Body of pancreas (tissue), 4 donors: Measurements from ENCODE around the gene MECP2. TPM values are rescaled to one million over a fixed set of nuclear protein-coding genes. Genes with fewer than 3 reads are reported as not detected.

ENCODE experiments used
- ATAC-seq: fragments of 150-250 bp; one replicate; pipeline ENCODE4 v1.9.1; 2016
- DNase-seq, 4 donors: peaks; one replicate each; pipeline ENCODE4 v3.0.0-alpha.2; 2019
- H3K27ac ChIP-seq, 4 donors: fragments of 200-600 bp; sonication (generic); 1 replicate in 3 of 4; 2 replicates in 1 of 4; pipeline versions ENCODE4 v1.5.1 to v1.6.1; 2016 to 2019; ENCODE audit warnings: mild to moderate bottlenecking in 1 of 4, mixed read lengths in 1 of 4, moderate library complexity in 1 of 4
- H3K27me3 ChIP-seq, 2 donors: fragments of 200-600 bp; sonication (generic); one replicate each; pipeline ENCODE4 v1.6.0; 2016; ENCODE audit warnings: mild to moderate bottlenecking in 1 of 2
- H3K36me3 ChIP-seq, 2 donors: fragments of 200-600 bp; sonication (generic); replicated peaks in 1 of 2; 2 replicates each; pipeline ENCODE4 v1.5.1; 2016; ENCODE audit warnings: low read depth in 2 of 2; ENCODE audit not compliant: insufficient read depth in 1 of 2
- H3K4me1 ChIP-seq: fragments of 200-600 bp; sonication (generic); one replicate; pipeline ENCODE4 v1.6.0; 2016
- H3K4me3 ChIP-seq, 2 donors: fragments of 200-600 bp; sonication (generic); 1 replicate in 1 of 2; 2 replicates in 1 of 2; pipeline ENCODE4 v1.5.1; 2016 to 2019
- H3K9me3 ChIP-seq, 3 donors: fragments of 200-600 bp; sonication (generic); 1 replicate in 2 of 3; 2 replicates in 1 of 3; pipeline ENCODE4 v1.5.1; 2016
- POLR2A ChIP-seq, 3 donors: fragments of 450-650 bp; IDR thresholded peaks; one replicate each; pipeline ENCODE4 v1.6.1; 2016; ENCODE audit warnings: antibody characterized with exemption in 3 of 3, mild to moderate bottlenecking in 2 of 3
- WGBS, 2 donors: methylation state at CpG; one replicate each; pipeline ENCODE4 v1.1.5; 2017; 5-methylcytosine and 5-hydroxymethylcytosine counted together
- intact Hi-C: fragments of 100-400 bp; cut with DNase I; formaldehyde crosslinking; loops from one replicate; pipeline ENCODE4 v1.15.1; 2023
- total RNA-seq, 2 donors: library from RNA; depleted of rRNA; stranded (reverse); fragments of >200 nt; gene quantifications; one replicate each; pipeline ENCODE4 v1.1.0, GENCODE V29; 2016
- TF ChIP-seq, protein P1 (sequence below), 7 experiments: fragments of 450-650 bp in 4 of 7; fragments of 200-600 bp in 3 of 7; sonication (generic) in 3 of 7; IDR thresholded peaks; one replicate each; pipeline ENCODE4 v1.5.1; 2016 to 2019; ENCODE audit warnings: antibody characterized with exemption in 7 of 7

Gene MECP2
- total RNA-seq, 2 donors from 2014 or later = 27.8 to 36.3 TPM

DNA sequence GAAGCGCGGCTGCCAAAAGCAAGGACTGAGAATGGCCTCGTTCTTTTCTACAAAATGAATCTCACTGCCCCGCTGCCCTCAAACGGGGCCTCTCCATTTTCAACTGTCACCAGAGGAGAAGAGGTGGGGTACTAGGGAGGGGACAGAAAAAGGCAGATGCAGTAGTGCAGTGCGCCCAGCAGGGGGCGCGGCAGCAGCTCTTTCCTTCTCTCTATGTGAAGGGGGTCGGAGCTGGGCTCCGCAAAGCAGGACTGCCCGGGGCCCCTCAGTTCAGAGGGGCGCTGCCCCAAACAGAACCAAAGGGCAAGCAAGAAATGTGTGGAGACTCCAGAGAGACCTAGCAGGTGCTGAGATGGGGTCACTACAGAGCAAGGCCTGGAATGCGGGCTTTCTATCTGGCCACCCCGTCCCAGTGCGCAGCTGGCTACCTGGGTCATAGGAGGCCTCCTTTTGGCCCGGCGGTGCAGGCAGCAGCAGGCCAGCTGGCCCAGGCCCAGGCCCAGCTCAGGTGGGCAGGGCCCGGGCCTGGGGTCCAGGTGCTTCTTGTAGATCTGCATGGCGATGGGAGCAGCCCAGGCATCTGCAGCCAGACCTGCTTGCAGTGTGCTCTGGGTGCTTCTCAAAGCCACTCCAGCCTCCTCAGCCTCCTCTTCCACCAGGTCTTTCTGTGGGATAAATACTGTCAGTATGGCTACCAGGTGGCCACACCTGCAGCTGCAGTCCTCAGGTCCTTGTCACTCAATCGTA lies 83.7 kb downstream of the MECP2 start:
- H3K27ac ChIP-seq = peak overlapping the region in 3 of 4 donors; percentile 42 to 83 (median 77)
- no peaks in the 10 kb centered on the region for H3K9me3 ChIP-seq
- H3K36me3 ChIP-seq = no peaks in the 10 kb centered on the region
- 31 to 60% methylated on average over 1 to 18 of the region's 20 CpGs for WGBS, 2 donors
- peaks cover 47% of the 10 kb centered on the region for H3K4me1 ChIP-seq
- ATAC-seq (peak; percentile 51), DNase-seq (peak in 1 of 4 donors; percentile 36)
- H3K4me3 ChIP-seq = no peak overlapping the region
- TF ChIP-seq POLR2A (IDR thresholded peaks at IDR 0.05) = no peak
- TF ChIP-seq, protein P1, sequence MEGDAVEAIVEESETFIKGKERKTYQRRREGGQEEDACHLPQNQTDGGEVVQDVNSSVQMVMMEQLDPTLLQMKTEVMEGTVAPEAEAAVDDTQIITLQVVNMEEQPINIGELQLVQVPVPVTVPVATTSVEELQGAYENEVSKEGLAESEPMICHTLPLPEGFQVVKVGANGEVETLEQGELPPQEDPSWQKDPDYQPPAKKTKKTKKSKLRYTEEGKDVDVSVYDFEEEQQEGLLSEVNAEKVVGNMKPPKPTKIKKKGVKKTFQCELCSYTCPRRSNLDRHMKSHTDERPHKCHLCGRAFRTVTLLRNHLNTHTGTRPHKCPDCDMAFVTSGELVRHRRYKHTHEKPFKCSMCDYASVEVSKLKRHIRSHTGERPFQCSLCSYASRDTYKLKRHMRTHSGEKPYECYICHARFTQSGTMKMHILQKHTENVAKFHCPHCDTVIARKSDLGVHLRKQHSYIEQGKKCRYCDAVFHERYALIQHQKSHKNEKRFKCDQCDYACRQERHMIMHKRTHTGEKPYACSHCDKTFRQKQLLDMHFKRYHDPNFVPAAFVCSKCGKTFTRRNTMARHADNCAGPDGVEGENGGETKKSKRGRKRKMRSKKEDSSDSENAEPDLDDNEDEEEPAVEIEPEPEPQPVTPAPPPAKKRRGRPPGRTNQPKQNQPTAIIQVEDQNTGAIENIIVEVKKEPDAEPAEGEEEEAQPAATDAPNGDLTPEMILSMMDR (IDR thresholded peaks at IDR 0.05) = peak; percentile 52 to 81 (median 68)
- intact Hi-C loops = no loop called here
- H3K27me3 ChIP-seq = no peaks in the 10 kb centered on the region

DNA sequence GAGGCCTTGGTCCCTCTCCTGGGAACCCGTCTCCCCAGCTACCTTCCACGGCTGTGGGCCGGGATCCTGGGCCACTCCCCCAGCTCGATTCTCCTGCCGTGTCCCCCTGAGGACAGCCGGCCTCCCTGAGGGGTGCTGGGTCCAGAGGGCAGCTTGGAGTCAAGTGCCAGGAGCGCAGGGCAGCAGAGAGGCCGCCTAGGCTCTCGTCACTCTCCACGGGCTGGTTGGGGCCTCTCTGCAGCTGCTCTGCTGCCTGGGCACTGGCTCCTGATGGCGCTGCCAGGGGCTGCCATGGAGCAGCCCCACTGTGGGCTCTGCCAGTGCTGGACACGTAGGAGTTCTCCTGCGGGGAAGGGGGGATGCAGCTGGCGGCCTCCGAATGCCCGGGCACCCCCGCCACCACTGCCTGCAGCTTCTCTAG lies 84.5 kb downstream of the MECP2 start:
- WGBS, 2 donors = 100% methylated on average over 1 of the region's 17 CpGs; no CpG with 5 or more reads in 1 of the 2 donors
- H3K27me3 ChIP-seq = no peaks in the 10 kb centered on the region

DNA sequence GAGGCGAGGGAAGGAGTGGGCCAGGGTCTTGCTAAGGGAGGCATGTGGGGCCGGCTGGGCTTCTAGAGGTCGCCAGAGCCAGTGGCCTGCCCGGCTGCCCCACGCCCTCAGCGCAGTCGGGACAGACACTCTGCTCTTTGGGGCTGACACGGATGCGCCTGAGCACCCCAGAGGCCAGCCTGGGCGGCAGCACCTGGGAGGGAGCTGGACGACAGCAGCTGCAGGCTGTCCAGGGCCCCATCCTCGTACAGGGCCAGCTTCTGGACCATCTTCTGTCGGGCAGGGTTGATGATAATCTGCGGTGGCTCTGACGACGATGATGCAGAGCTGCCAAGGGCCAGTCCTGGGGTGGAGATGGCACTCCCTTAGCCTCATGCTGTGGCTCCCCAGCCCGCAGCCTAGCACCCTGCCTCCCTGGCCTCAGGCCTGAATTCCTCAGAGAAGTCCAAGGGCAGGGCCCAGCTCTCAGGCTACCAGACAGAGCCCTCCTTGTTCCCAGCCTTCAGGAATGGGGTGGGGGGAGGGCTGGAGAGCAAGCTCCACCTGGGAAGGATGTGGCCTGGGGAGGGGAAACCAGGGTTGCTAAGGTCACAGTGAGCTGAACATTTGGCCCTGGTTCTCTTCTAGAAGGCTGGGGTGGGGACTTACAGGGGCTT lies 85.1 kb downstream of the MECP2 start:
- H3K4me3 ChIP-seq = no peak overlapping the region
- H3K27ac ChIP-seq = peak overlapping the region; percentile 39 to 83 (median 60)
- TF ChIP-seq, protein P1 (IDR thresholded peaks at IDR 0.05) = no peak
- TF ChIP-seq POLR2A (IDR thresholded peaks at IDR 0.05) = no peak
- 75 to 100% methylated on average over 2 to 10 of the region's 17 CpGs for WGBS, 2 donors
- intact Hi-C loops = no loop called here
- H3K4me1 ChIP-seq = peaks cover 38% of the 10 kb centered on the region
- no peaks in the 10 kb centered on the region for H3K9me3 ChIP-seq
- ATAC-seq = peak; percentile 81
- no peaks in the 10 kb centered on the region for H3K36me3 ChIP-seq
- H3K27me3 ChIP-seq = no peaks in the 10 kb centered on the region
- peak; percentile 52 to 67 (median 56) for DNase-seq

More for the DNA sequence above, 84.5 kb downstream of the MECP2 start:
- peak overlapping the region; percentile 30 to 83 (median 60) for H3K27ac ChIP-seq
- H3K9me3 ChIP-seq = no peaks in the 10 kb centered on the region
- ATAC-seq (peak; percentile 7), DNase-seq (no peak)
- peaks cover 40% of the 10 kb centered on the region for H3K4me1 ChIP-seq
- H3K36me3 ChIP-seq = no peaks in the 10 kb centered on the region
- H3K4me3 ChIP-seq = no peak overlapping the region
- intact Hi-C loops = no loop called here
- TF ChIP-seq, protein P1 (IDR thresholded peaks at IDR 0.05) = no peak
- TF ChIP-seq POLR2A (IDR thresholded peaks at IDR 0.05) = no peak

DNA sequence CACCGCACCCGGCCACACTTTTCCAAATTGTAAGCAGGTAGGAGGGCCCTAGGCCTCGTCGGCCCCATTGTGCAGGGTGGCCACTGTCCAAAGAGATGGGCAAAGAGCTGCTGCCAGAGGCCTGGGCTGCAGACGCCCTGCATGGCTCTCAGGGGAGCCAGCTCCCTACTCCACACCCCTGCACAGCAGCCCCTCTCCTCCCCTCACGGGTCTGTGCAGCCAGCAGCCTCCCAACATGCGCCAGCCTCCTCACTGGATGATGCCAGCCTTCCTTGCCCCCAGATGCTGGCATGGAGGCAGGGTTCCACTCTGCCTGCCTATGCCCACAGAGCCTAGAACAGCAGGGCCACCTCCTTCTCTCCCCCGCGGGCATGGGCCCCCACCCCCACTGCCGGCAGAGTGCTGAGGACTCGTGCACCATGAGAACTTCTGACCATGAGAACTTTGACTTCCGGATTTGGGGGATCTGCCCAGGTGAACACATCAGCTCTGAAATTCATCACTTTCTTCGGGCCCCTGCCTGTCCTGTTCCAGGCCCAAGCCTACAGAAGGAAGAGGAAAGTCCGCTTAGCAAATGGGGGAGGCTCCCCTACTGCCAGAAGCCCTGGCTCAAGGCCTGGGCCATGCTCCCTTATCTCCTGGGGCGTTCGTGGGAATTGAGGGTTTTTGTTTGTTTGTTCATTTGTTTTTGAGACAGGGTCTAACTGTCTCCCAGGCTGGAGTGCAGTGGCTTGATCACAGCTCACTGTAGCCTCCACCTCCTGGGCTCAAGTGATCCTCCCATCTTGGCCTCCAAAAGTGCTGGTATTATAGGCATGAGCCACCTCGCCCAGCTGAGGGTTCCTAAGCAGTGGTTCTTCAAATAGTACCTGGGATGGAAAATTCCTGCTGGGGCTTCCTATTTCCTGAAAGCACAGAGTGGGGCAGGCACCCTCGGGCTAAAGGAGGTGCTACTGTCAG lies 85.9 kb downstream of the MECP2 start:
- Histone ChIP-seq H3K4me3 (no peak overlapping the region), H3K27me3 (no peaks in the 10 kb centered on the region), H3K27ac (peak overlapping the region; percentile 39 to 83 (median 60)), H3K9me3 (no peaks in the 10 kb centered on the region), H3K4me1 (peaks cover 38% of the 10 kb centered on the region), H3K36me3 (no peaks in the 10 kb centered on the region)
- ATAC-seq (no peak), DNase-seq (no peak)
- intact Hi-C loops = no loop called here
- TF ChIP-seq, protein P1 (IDR thresholded peaks at IDR 0.05) = no peak
- no peak for TF ChIP-seq POLR2A (IDR thresholded peaks at IDR 0.05)
- 67 to 72% methylated on average over 6 to 17 of the region's 18 CpGs for WGBS, 2 donors
